Fibroblast of lung (primary cell): ENCODE measurements around the gene ACAN.

ENCODE experiments used
- EZH2 ChIP-seq: IDR thresholded peaks from 2 replicates; pipeline ENCODE4 v1.5.1; 2012; ENCODE audit warnings: low read length, control low read depth, mild to moderate bottlenecking; ENCODE audit errors: missing control alignments
- TF ChIP-seq, protein P1 (sequence below), 2 donors: IDR thresholded peaks in 1 of 2; conservative IDR thresholded peaks in 1 of 2; 1 replicate in 1 of 2; 2 replicates in 1 of 2; pipeline ENCODE4 v1.5.1; 2011 to 2012; ENCODE audit warnings: low read length in 2 of 2, control low read depth in 1 of 2, inconsistent platforms in 1 of 2, low read depth in 1 of 2, mild to moderate bottlenecking in 1 of 2

DNA sequence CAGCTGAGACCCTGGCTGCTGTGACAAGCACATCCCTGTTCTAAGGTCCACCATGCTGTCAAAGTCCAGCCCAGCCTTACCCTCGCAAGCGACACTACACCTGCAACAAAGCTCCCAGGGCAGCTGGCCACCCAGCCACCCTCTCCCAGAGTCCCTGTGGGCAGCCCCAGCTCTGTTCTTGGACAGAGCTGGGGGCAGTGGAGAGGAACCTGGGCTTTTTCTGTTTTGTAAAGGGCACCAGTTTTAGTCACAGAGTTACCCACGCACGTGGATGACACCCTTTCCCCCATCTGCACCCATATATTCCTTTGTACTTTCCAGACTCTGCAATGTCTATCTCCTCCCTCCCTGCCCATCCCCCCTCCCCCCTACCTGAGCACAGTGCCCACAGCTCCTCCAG is 38.9 kb downstream of the ACAN start:
- TF ChIP-seq, protein P1, sequence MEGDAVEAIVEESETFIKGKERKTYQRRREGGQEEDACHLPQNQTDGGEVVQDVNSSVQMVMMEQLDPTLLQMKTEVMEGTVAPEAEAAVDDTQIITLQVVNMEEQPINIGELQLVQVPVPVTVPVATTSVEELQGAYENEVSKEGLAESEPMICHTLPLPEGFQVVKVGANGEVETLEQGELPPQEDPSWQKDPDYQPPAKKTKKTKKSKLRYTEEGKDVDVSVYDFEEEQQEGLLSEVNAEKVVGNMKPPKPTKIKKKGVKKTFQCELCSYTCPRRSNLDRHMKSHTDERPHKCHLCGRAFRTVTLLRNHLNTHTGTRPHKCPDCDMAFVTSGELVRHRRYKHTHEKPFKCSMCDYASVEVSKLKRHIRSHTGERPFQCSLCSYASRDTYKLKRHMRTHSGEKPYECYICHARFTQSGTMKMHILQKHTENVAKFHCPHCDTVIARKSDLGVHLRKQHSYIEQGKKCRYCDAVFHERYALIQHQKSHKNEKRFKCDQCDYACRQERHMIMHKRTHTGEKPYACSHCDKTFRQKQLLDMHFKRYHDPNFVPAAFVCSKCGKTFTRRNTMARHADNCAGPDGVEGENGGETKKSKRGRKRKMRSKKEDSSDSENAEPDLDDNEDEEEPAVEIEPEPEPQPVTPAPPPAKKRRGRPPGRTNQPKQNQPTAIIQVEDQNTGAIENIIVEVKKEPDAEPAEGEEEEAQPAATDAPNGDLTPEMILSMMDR (conservative IDR thresholded peaks at IDR 0.05 in 1 of 2, IDR thresholded peaks at IDR 0.05 in 1 of 2; ENCODE audit: low read depth in 1 of 2, low read length in 2 of 2) = no peak
- no peak for TF ChIP-seq EZH2
